Measurements from ENCODE around the gene DTYMK. TPM values are rescaled to one million over a fixed set of nuclear protein-coding genes. Genes with fewer than 3 reads are reported as not detected.

Gene DTYMK
- total RNA-seq, 5 donors from 2014 or later (not counting 1 experiment from before 2014, with no cell fraction given): 11.6 to 23.6 (median 18.2) TPM

GRCh38 chr2:241719093-241719492, 32.5 kb upstream of the DTYMK start:
- Histone ChIP-seq H3K9me3 (no peaks in the 10 kb centered on the region), H3K4me3 (ENCODE audit: control insufficient read depth in 1 of 2, extremely low read depth in 1 of 2, low read length in 1 of 2) (no peak overlapping the region), H3K27ac (ENCODE audit: low read length) (no peak overlapping the region), H3K4me1 (ENCODE audit: control insufficient read depth in 1 of 2, extremely low read depth in 1 of 2, insufficient read depth in 2 of 2, low read length in 2 of 2) (no peaks in the 10 kb centered on the region), H3K36me3 (ENCODE audit: control insufficient read depth in 2 of 2, extremely low read depth in 1 of 2, insufficient read depth in 1 of 2, low read length in 1 of 2) (peaks cover 16 to 57% of the 10 kb centered on the region in 2 donors), H3K27me3 (replicated peaks in 1 of 2; ENCODE audit: control insufficient read depth in 2 of 2, extremely low read depth in 1 of 2, insufficient read depth in 2 of 2, low read length in 1 of 2) (no peaks in the 10 kb centered on the region)
- Mint-ChIP-seq H3K4me1 (no peaks in the 10 kb centered on the region), H3K27me3 (no peaks in the 10 kb centered on the region), H3K4me3 (no peak overlapping the region), H3K27ac (no peak overlapping the region), H3K9me3 (no peaks in the 10 kb centered on the region), H3K36me3 (peaks cover 49% of the 10 kb centered on the region)
- DNase-seq (no peak), ATAC-seq (replicated peaks in 1 of 4) (no peak)
- ChIA-PET POLR2A (interaction anchor here in 1 of 2 donors (0.6 kb wide), 1 partner anchor 53 kb away, joined by 6 read pairs; no protein-coding TSS in a partner anchor), CTCF (no interaction called here)
- 97% methylated on average over 13 of the region's 16 CpGs for WGBS (ENCODE audit: insufficient coverage)

- Mint-ChIP-seq H3K27ac (no peak overlapping the region), H3K36me3 (peaks cover 46% of the 10 kb centered on the region), H3K4me1 (peaks cover 2 to 8% (median 6%) of the 10 kb centered on the region in 3 donors), H3K4me3 (no peak overlapping the region), H3K9me3 (no peaks in the 10 kb centered on the region), H3K27me3 (no peaks in the 10 kb centered on the region)
- POLR2A ChIA-PET: interaction anchor here in 1 of 2 donors (0.6 kb wide), 1 partner anchor 695 kb away, joined by 5 read pairs; no protein-coding TSS in a partner anchor
- WGBS (ENCODE audit: insufficient coverage): 92% methylated on average over 10 of the region's 10 CpGs
- no peaks in the 10 kb centered on the region for H3K9me3 ChIP-seq
- DNase-seq (no peak), ATAC-seq (replicated peaks in 1 of 4) (no peak)
- CTCF ChIA-PET: no interaction called here
- H3K4me3 ChIP-seq (ENCODE audit: control insufficient read depth in 1 of 2, extremely low read depth in 1 of 2, low read length in 1 of 2): no peak overlapping the region
- peaks cover 17 to 68% of the 10 kb centered on the region in 2 donors for H3K36me3 ChIP-seq (ENCODE audit: control insufficient read depth in 2 of 2, extremely low read depth in 1 of 2, insufficient read depth in 1 of 2, low read length in 1 of 2)
- H3K4me1 ChIP-seq (ENCODE audit: control insufficient read depth in 1 of 2, extremely low read depth in 1 of 2, insufficient read depth in 2 of 2, low read length in 2 of 2): peaks cover 0 to 4% of the 10 kb centered on the region in 2 experiments
- H3K27me3 ChIP-seq (replicated peaks in 1 of 2; ENCODE audit: control insufficient read depth in 2 of 2, extremely low read depth in 1 of 2, insufficient read depth in 2 of 2, low read length in 1 of 2): no peaks in the 10 kb centered on the region
- no peak overlapping the region for H3K27ac ChIP-seq (ENCODE audit: low read length)
Measured at GRCh38 chr2:241708879-241709278, 22.3 kb upstream of the DTYMK start.

GRCh38 chr2:241706537-241706936, 19.9 kb upstream of the DTYMK start:
- ATAC-seq (replicated peaks in 1 of 4) (no peak), DNase-seq (no peak)
- CTCF ChIA-PET: interaction anchor here in 1 of 2 donors (0.7 kb wide), 1 partner anchor 14 kb away, joined by 3 read pairs; no protein-coding TSS in a partner anchor
- no CpG with 5 or more reads among the region's 6 CpGs for WGBS (ENCODE audit: insufficient coverage)
- Mint-ChIP-seq H3K4me1 (peaks cover 15 to 20% (median 18%) of the 10 kb centered on the region in 3 donors), H3K27ac (no peak overlapping the region), H3K4me3 (no peak overlapping the region), H3K36me3 (peaks cover 43% of the 10 kb centered on the region), H3K27me3 (no peaks in the 10 kb centered on the region), H3K9me3 (no peaks in the 10 kb centered on the region)
- POLR2A ChIA-PET: interaction anchor here (0.6 to 0.7 kb wide), 3 partner anchors 15 to 412 kb away, joined by 3 to 6 read pairs (median 4); no protein-coding TSS in a partner anchor
- Histone ChIP-seq H3K9me3 (no peaks in the 10 kb centered on the region), H3K4me1 (ENCODE audit: control insufficient read depth in 1 of 2, extremely low read depth in 1 of 2, insufficient read depth in 2 of 2, low read length in 2 of 2) (peaks cover 4 to 17% of the 10 kb centered on the region in 2 experiments), H3K4me3 (ENCODE audit: control insufficient read depth in 1 of 2, extremely low read depth in 1 of 2, low read length in 1 of 2) (no peak overlapping the region), H3K36me3 (ENCODE audit: control insufficient read depth in 2 of 2, extremely low read depth in 1 of 2, insufficient read depth in 1 of 2, low read length in 1 of 2) (peaks cover 8 to 52% of the 10 kb centered on the region in 2 donors), H3K27ac (ENCODE audit: low read length) (no peak overlapping the region), H3K27me3 (replicated peaks in 1 of 2; ENCODE audit: control insufficient read depth in 2 of 2, extremely low read depth in 1 of 2, insufficient read depth in 2 of 2, low read length in 1 of 2) (no peaks in the 10 kb centered on the region)

- 73% methylated on average over 11 of the region's 11 CpGs for WGBS (ENCODE audit: insufficient coverage)
Measured at GRCh38 chr2:241703032-241703604, 16.5 kb upstream of the DTYMK start.

GRCh38 chr2:241702155-241703031, 15.8 kb upstream of the DTYMK start:
- DNase-seq (peak; percentile 78 to 94 (median 87)), ATAC-seq (replicated peaks in 1 of 4) (peak; percentile 73 to 83 (median 75))
- Histone ChIP-seq H3K27me3 (replicated peaks in 1 of 2; ENCODE audit: control insufficient read depth in 2 of 2, extremely low read depth in 1 of 2, insufficient read depth in 2 of 2, low read length in 1 of 2) (no peaks in the 10 kb centered on the region), H3K27ac (ENCODE audit: low read length) (peak overlapping the region; percentile 62), H3K36me3 (ENCODE audit: control insufficient read depth in 2 of 2, extremely low read depth in 1 of 2, insufficient read depth in 1 of 2, low read length in 1 of 2) (peaks cover 8 to 21% of the 10 kb centered on the region in 2 donors), H3K9me3 (no peaks in the 10 kb centered on the region), H3K4me1 (ENCODE audit: control insufficient read depth in 1 of 2, extremely low read depth in 1 of 2, insufficient read depth in 2 of 2, low read length in 2 of 2) (peaks cover 6 to 29% of the 10 kb centered on the region in 2 experiments), H3K4me3 (ENCODE audit: control insufficient read depth in 1 of 2, extremely low read depth in 1 of 2, low read length in 1 of 2) (peak overlapping the region; percentile 67 to 71)
- H3K9me3 Mint-ChIP-seq: no peaks in the 10 kb centered on the region
- H3K36me3 Mint-ChIP-seq: peaks cover 19% of the 10 kb centered on the region
- H3K4me1 Mint-ChIP-seq: peaks cover 21 to 31% (median 26%) of the 10 kb centered on the region in 3 donors
- peak overlapping the region; percentile 77 to 84 (median 81) for H3K4me3 Mint-ChIP-seq
- H3K27ac Mint-ChIP-seq: peak overlapping the region; percentile 74 to 86
- WGBS (ENCODE audit: insufficient coverage): 1% methylated on average over 78 of the region's 98 CpGs
- CTCF ChIA-PET: interaction anchor here (1.0 to 2.4 kb wide), 4 partner anchors 14 to 176 kb away, joined by 3 to 15 read pairs (median 6); partner anchors contain the start of gene DTYMK (in 1 of the 2)
- POLR2A ChIA-PET: interaction anchor here in 1 of 2 donors (0.5 to 0.6 kb wide), 3 partner anchors 32 to 142 kb away, joined by 3 to 7 read pairs (median 3); partner anchors contain the start of genes D2HGDH and THAP4
- no peaks in the 10 kb centered on the region for H3K27me3 Mint-ChIP-seq

More at GRCh38 chr2:241703032-241703604, 16.5 kb upstream of the DTYMK start:
- ChIA-PET POLR2A (no interaction called here), CTCF (interaction anchor here in 1 of 2 donors (1.6 kb wide), 1 partner anchor 175 kb away, joined by 4 read pairs; no protein-coding TSS in a partner anchor)
- H3K4me3 Mint-ChIP-seq: peak overlapping the region; percentile 77 to 84 (median 81)
- peaks cover 8 to 26% of the 10 kb centered on the region in 2 donors for H3K36me3 ChIP-seq (ENCODE audit: control insufficient read depth in 2 of 2, extremely low read depth in 1 of 2, insufficient read depth in 1 of 2, low read length in 1 of 2)
- H3K27me3 ChIP-seq (replicated peaks in 1 of 2; ENCODE audit: control insufficient read depth in 2 of 2, extremely low read depth in 1 of 2, insufficient read depth in 2 of 2, low read length in 1 of 2): no peaks in the 10 kb centered on the region
- H3K27me3 Mint-ChIP-seq: no peaks in the 10 kb centered on the region
- DNase-seq: no peak
- peak overlapping the region; percentile 74 to 86 for H3K27ac Mint-ChIP-seq
- H3K4me3 ChIP-seq (ENCODE audit: control insufficient read depth in 1 of 2, extremely low read depth in 1 of 2, low read length in 1 of 2): peak overlapping the region; percentile 67 to 71
- H3K9me3 ChIP-seq: no peaks in the 10 kb centered on the region
- peak overlapping the region; percentile 62 for H3K27ac ChIP-seq (ENCODE audit: low read length)
- peaks cover 21 to 31% (median 26%) of the 10 kb centered on the region in 3 donors for H3K4me1 Mint-ChIP-seq
- H3K4me1 ChIP-seq (ENCODE audit: control insufficient read depth in 1 of 2, extremely low read depth in 1 of 2, insufficient read depth in 2 of 2, low read length in 2 of 2): peaks cover 6 to 29% of the 10 kb centered on the region in 2 experiments
- H3K9me3 Mint-ChIP-seq: no peaks in the 10 kb centered on the region
- peaks cover 23% of the 10 kb centered on the region for H3K36me3 Mint-ChIP-seq
- ATAC-seq (replicated peaks in 1 of 4): no peak

All from T-cell (primary cell).